Thyroid gland (tissue), 4 donors: Measurements from ENCODE around the gene ADD1. TPM values are rescaled to one million over a fixed set of nuclear protein-coding genes. Genes with fewer than 3 reads are reported as not detected.
"Not testable (repeated sequence)": the region's sequence is repeated elsewhere in the genome, so short reads cannot be mapped to it uniquely, and the experiment has no call there.

ENCODE experiments used
- DNase-seq, 2 donors: peaks; one replicate each; pipeline ENCODE4 v3.0.0-alpha.2; 2019
- H3K27ac ChIP-seq, 3 donors: fragments of 200-600 bp; sonication (generic); 1 replicate in 2 of 3; 2 replicates in 1 of 3; pipeline ENCODE4 v1.5.1; 2016 to 2019; ENCODE audit warnings: mild to moderate bottlenecking in 1 of 3, moderate library complexity in 1 of 3
- H3K27me3 ChIP-seq: fragments of 200-600 bp; sonication (generic); one replicate; pipeline ENCODE4 v1.5.1; 2019
- H3K36me3 ChIP-seq, 2 donors: fragments of 200-600 bp; sonication (generic); one replicate each; pipeline ENCODE4 v1.5.1; 2016 to 2019
- H3K4me1 ChIP-seq, 2 donors: fragments of 200-600 bp; sonication (generic); one replicate each; pipeline ENCODE4 v1.5.1; 2017 to 2019
- H3K4me3 ChIP-seq, 3 donors: fragments of 200-600 bp; sonication (generic); replicated peaks in 1 of 3; 1 replicate in 2 of 3; 2 replicates in 1 of 3; pipeline ENCODE4 v1.5.1; 2016; ENCODE audit warnings: mild to moderate bottlenecking in 1 of 3
- H3K9me3 ChIP-seq: fragments of 200-600 bp; sonication (generic); one replicate; pipeline ENCODE4 v1.5.1; 2017
- CTCF ChIP-seq, 6 experiments: fragments of 200-600 bp in 3 of 6; fragments of 450-650 bp in 3 of 6; sonication (generic) in 3 of 6; IDR thresholded peaks; one replicate each; pipeline ENCODE4 v1.5.1; 2016 to 2019; ENCODE audit warnings: antibody characterized with exemption in 6 of 6, mild to moderate bottlenecking in 2 of 6, inconsistent platforms in 1 of 6, moderate library complexity in 1 of 6
- POLR2A ChIP-seq, 2 donors: fragments of 450-650 bp; IDR thresholded peaks; one replicate each; pipeline ENCODE4 v1.6.1; 2017; ENCODE audit warnings: antibody characterized with exemption in 2 of 2, mild to moderate bottlenecking in 2 of 2, moderate library complexity in 1 of 2
- WGBS, 2 donors: methylation state at CpG; one replicate each; pipeline ENCODE4 v1.1.5; 2017; 5-methylcytosine and 5-hydroxymethylcytosine counted together
- intact Hi-C: fragments of 100-400 bp; cut with DNase I; formaldehyde crosslinking; loops from one replicate; pipeline ENCODE4 v1.15.1; 2023
- total RNA-seq, 4 donors: library from RNA; depleted of rRNA; stranded (reverse); fragments of >200 nt; gene quantifications; one replicate each; pipeline ENCODE4 v1.2.3, GENCODE V29; 2016

Gene ADD1
- total RNA-seq, 4 donors from 2014 or later, result 190 to 222 (median 194) TPM

GRCh38 chr4:2958446-2958845 is 114.8 kb downstream of the ADD1 start:
- no peak overlapping the region for H3K4me3 ChIP-seq
- intact Hi-C loops, result no loop called here
- TF ChIP-seq POLR2A (IDR thresholded peaks at IDR 0.05) (no peak), CTCF (IDR thresholded peaks at IDR 0.05) (no peak)
- peak in 1 of 2 donors; percentile 38 for DNase-seq
- H3K9me3 ChIP-seq, result no peaks in the 10 kb centered on the region
- H3K27me3 ChIP-seq, result no peaks in the 10 kb centered on the region
- peaks cover 18 to 22% of the 10 kb centered on the region in 2 donors for H3K36me3 ChIP-seq
- 33 to 40% methylated on average over 9 of the region's 9 CpGs for WGBS, 2 donors
- no peak overlapping the region for H3K27ac ChIP-seq
- peaks cover 19 to 30% of the 10 kb centered on the region in 2 donors for H3K4me1 ChIP-seq

- intact Hi-C loops, H3K9me3 ChIP-seq, H3K4me3 ChIP-seq, DNase-seq, H3K27me3 ChIP-seq, H3K27ac ChIP-seq: not testable (repeated sequence)
- H3K36me3 ChIP-seq, result peaks cover 16 to 21% of the 10 kb centered on the region in 2 donors
- H3K4me1 ChIP-seq, result peaks cover 23 to 27% of the 10 kb centered on the region in 2 donors
- 94% methylated on average over 4 of the region's 4 CpGs for WGBS, 2 donors
Observed at GRCh38 chr4:2960450-2960849, 116.8 kb downstream of the ADD1 start.

GRCh38 chr4:2961421-2961810 is 117.8 kb downstream of the ADD1 start:
- Histone ChIP-seq H3K27me3 (no peaks in the 10 kb centered on the region), H3K4me3 (no peak overlapping the region), H3K36me3 (peaks cover 8 to 11% of the 10 kb centered on the region in 2 donors), H3K27ac (no peak overlapping the region), H3K4me1 (peaks cover 23 to 27% of the 10 kb centered on the region in 2 donors), H3K9me3 (no peaks in the 10 kb centered on the region)
- WGBS, 2 donors, result 67 to 78% methylated on average over 8 of the region's 8 CpGs
- intact Hi-C loops, result no loop called here
- no peak for TF ChIP-seq CTCF (IDR thresholded peaks at IDR 0.05)
- TF ChIP-seq POLR2A (IDR thresholded peaks at IDR 0.05), result no peak
- no peak for DNase-seq

- 41 to 61% methylated on average over 14 of the region's 14 CpGs for WGBS, 2 donors
- Histone ChIP-seq H3K27me3 (no peaks in the 10 kb centered on the region), H3K27ac (peak overlapping the region in 1 of 3 donors; percentile 78), H3K4me3 (peak overlapping the region in 2 of 3 donors; percentile 49 to 99), H3K4me1 (peaks cover 23 to 27% of the 10 kb centered on the region in 2 donors), H3K9me3 (no peaks in the 10 kb centered on the region), H3K36me3 (peaks cover 3 to 6% of the 10 kb centered on the region in 2 donors)
- intact Hi-C loops, result no loop called here
- TF ChIP-seq POLR2A (IDR thresholded peaks at IDR 0.05) (no peak), CTCF (IDR thresholded peaks at IDR 0.05) (no peak)
- no peak for DNase-seq
Observed at GRCh38 chr4:2961811-2962441, 118.3 kb downstream of the ADD1 start.

- Histone ChIP-seq H3K4me1 (peaks cover 23 to 27% of the 10 kb centered on the region in 2 donors), H3K36me3 (no peaks in the 10 kb centered on the region), H3K27me3 (no peaks in the 10 kb centered on the region), H3K9me3 (no peaks in the 10 kb centered on the region), H3K27ac (peak overlapping the region; percentile 5 to 84 (median 78)), H3K4me3 (peak overlapping the region; percentile 49 to 99 (median 54))
- DNase-seq, result peak; percentile 51 to 57
- TF ChIP-seq CTCF (IDR thresholded peaks at IDR 0.05) (no peak), POLR2A (IDR thresholded peaks at IDR 0.05) (no peak)
- intact Hi-C loops, result no loop called here
- WGBS, 2 donors, result 1% methylated on average over 20 to 38 of the region's 40 CpGs
Observed at GRCh38 chr4:2962614-2963174, 119.0 kb downstream of the ADD1 start.
